HepG2 (cell line): ENCODE results near the gene WDR35. TPM values are rescaled to one million over a fixed set of nuclear protein-coding genes. Genes with fewer than 3 reads are reported as not detected.

Experiments
- ATAC-seq: fragments of 200-7000 bp; cut with Tn5 transposase; 3 replicates; pipeline ENCODE4 v1.9.1; 2020; ENCODE audit warnings: mild to moderate bottlenecking, moderate library complexity
- BruUV-seq: library from RNA; stranded (reverse); fragments of 400-500 nt; replicated peaks from 2 replicates; lab custom pipeline; 2021; lab: Mats Ljungman, UMichigan
- CTCF ChIA-PET: fragments of 300-600 bp; formaldehyde crosslinking; extraction: SDS; loops from one replicate; lab custom pipeline; 2021; ENCODE audit warnings: low total read pairs, inconsistent platforms, low intra/inter-chr PET ratio; lab: Yijun Ruan, JAX
- POLR2A ChIA-PET: fragments of 350-600 bp; sonication (Branson Sonifier 250); formaldehyde crosslinking; loops from one replicate; lab custom pipeline; 2020; ENCODE audit warnings: antibody characterized with exemption, inconsistent platforms; lab: Yijun Ruan, JAX
- DNase-seq: peaks from one replicate; pipeline ENCODE4 v3.0.0-alpha.2; 2015; ENCODE audit warnings: low spot score
- FAIRE-seq: peaks from 3 replicates; lab custom pipeline; 2011; peaks lifted over from hg19 to GRCh38; lab: Jason Lieb, UNC
- H2AFZ ChIP-seq: one replicate; pipeline ENCODE4 v1.6.1; 2011; ENCODE audit warnings: low read length, inconsistent platforms
- H3K27ac ChIP-seq: fragments of 300-600 bp; 3 replicates; pipeline ENCODE4 v1.8.0; 2011; ENCODE audit warnings: mixed run types, mild to moderate bottlenecking, mixed read lengths, low read length, inconsistent platforms; ENCODE audit not compliant: insufficient read depth; ENCODE audit errors: extremely low read length
- H3K27me3 ChIP-seq, 2 experiments: fragments of 200-600 bp in 1 of 2; 2 replicates in 1 of 2; 3 replicates in 1 of 2; pipeline versions ENCODE4 v1.6.0 to v1.8.0; 2011; ENCODE audit warnings: low read length in 2 of 2, mild to moderate bottlenecking in 2 of 2, moderate library complexity in 2 of 2, inconsistent platforms in 1 of 2; ENCODE audit not compliant: insufficient read depth in 2 of 2, control insufficient read depth in 1 of 2
- H3K36me3 ChIP-seq, 2 experiments: fragments of 200-600 bp in 1 of 2; replicated peaks in 1 of 2; 2 replicates in 1 of 2; 3 replicates in 1 of 2; pipeline versions ENCODE4 v1.5.1 to v1.8.0; 2011; ENCODE audit warnings: low read length in 2 of 2, inconsistent platforms in 1 of 2; ENCODE audit not compliant: insufficient read depth in 2 of 2, control insufficient read depth in 1 of 2
- H3K4me1 ChIP-seq: 2 replicates; pipeline ENCODE4 v1.5.1; 2012; ENCODE audit warnings: low read length, inconsistent platforms; ENCODE audit not compliant: insufficient read depth
- H3K4me2 ChIP-seq: 2 replicates; pipeline ENCODE4 v1.6.0; 2011; ENCODE audit warnings: low read depth, low read length, inconsistent platforms
- H3K4me3 ChIP-seq, 3 experiments: fragments of 200-600 bp in 1 of 3; sonication (generic), shearing (Covaris generic) in 1 of 3; replicated peaks in 1 of 3; 2 replicates each; pipeline ENCODE4 v1.5.1; 2011 to 2016; ENCODE audit warnings: low read length in 3 of 3, inconsistent platforms in 2 of 3, low read depth in 2 of 3, mild to moderate bottlenecking in 2 of 3, control low read depth in 1 of 3, mixed read lengths in 1 of 3; ENCODE audit not compliant: insufficient read depth in 1 of 3
- H3K79me2 ChIP-seq: one replicate; pipeline ENCODE4 v1.6.1; 2011; ENCODE audit warnings: low read length, inconsistent platforms; ENCODE audit not compliant: insufficient read depth
- H3K9ac ChIP-seq: 2 replicates; pipeline ENCODE4 v1.6.0; 2011; ENCODE audit warnings: mild to moderate bottlenecking, low read depth, low read length, inconsistent platforms; ENCODE audit not compliant: insufficient read depth
- H3K9me3 ChIP-seq: 2 replicates; pipeline ENCODE4 v1.5.1; 2012; ENCODE audit warnings: mild to moderate bottlenecking, low read length
- H4K20me1 ChIP-seq: 2 replicates; pipeline ENCODE4 v1.6.0; 2011; ENCODE audit warnings: inconsistent platforms, mild to moderate bottlenecking, low read length, moderate library complexity; ENCODE audit not compliant: insufficient read depth
- AGO1 ChIP-seq: fragments of 200-400 bp; formaldehyde crosslinking; IDR thresholded peaks from 2 replicates; pipeline ENCODE4 v1.6.1; 2017; ENCODE audit warnings: mild to moderate bottlenecking, low read depth, low read length, moderate library complexity; ENCODE audit not compliant: poor library complexity, severe bottlenecking
- AGO2 ChIP-seq: fragments of 200-400 bp; formaldehyde crosslinking; optimal IDR thresholded peaks from 2 replicates; pipeline ENCODE3; 2017; ENCODE audit warnings: mild to moderate bottlenecking, low read depth, low read length, moderate library complexity
- PAXIP1 ChIP-seq: sonication (generic); formaldehyde crosslinking; conservative IDR thresholded peaks from 2 replicates; pipeline ENCODE4 v1.4.0; 2020; ENCODE audit warnings: mild to moderate bottlenecking, missing genetic modification reagents, moderate library complexity
- SP5 ChIP-seq: IDR thresholded peaks from 2 replicates; pipeline ENCODE4 v1.6.1; 2016; ENCODE audit warnings: low read depth, borderline replicate concordance
- THYN1 ChIP-seq: sonication (generic); formaldehyde crosslinking; IDR thresholded peaks from 2 replicates; pipeline ENCODE4 v1.8.1; 2023; ENCODE audit warnings: low read depth, mild to moderate bottlenecking, moderate library complexity, missing genetic modification reagents, borderline replicate concordance
- ZNF274 ChIP-seq: sonication (generic); formaldehyde crosslinking; IDR thresholded peaks from 2 replicates; pipeline ENCODE4 v1.5.1; 2020; ENCODE audit warnings: mild to moderate bottlenecking, missing genetic modification reagents
- ZNF446 ChIP-seq: sonication (generic); formaldehyde crosslinking; IDR thresholded peaks from 2 replicates; pipeline ENCODE4 v1.5.0; 2020; ENCODE audit warnings: mild to moderate bottlenecking, missing genetic modification reagents
- ZNF549 ChIP-seq: sonication (generic); formaldehyde crosslinking; IDR thresholded peaks from 2 replicates; pipeline ENCODE4 v1.5.0; 2020; ENCODE audit warnings: missing genetic modification reagents
- ZNF567 ChIP-seq: sonication (generic); formaldehyde crosslinking; IDR thresholded peaks from 2 replicates; pipeline ENCODE4 v1.8.1; 2023; ENCODE audit warnings: mild to moderate bottlenecking, missing genetic modification reagents, borderline replicate concordance
- WGBS: methylation state at CpG from one replicate; pipeline ENCODE4 v1.1.6; 2017; ENCODE audit warnings: low lambda C conversion rate; 5-methylcytosine and 5-hydroxymethylcytosine counted together
- in situ Hi-C: cut with HindIII; loops from 2 replicates; pipeline ENCODE4 v1.10.0; 2017; ENCODE audit warnings: low pct_unique_long_range_greater_than_20kb; ENCODE audit not compliant: extremely low pct_ligation_motif_present
- intact Hi-C: fragments of 100-400 bp; cut with micrococcal nuclease; formaldehyde crosslinking; loops from one replicate; pipeline ENCODE4 v1.10.0; 2022; ENCODE audit not compliant: unreplicated experiment
- polyA plus RNA-seq, 8 experiments: library from polyadenylated mRNA; depleted of rRNA in 3 of 8; stranded (reverse) in 7 of 8; unstranded in 1 of 8; fragments of >200 nt; fragmentation: Illumina TruSeq in 4 of 8; extraction: Trizol in 4 of 8; gene quantifications; 2 replicates each; pipeline versions ENCODE4 v1.2.1 to v1.2.3, GENCODE V29; 2011 to 2016; ENCODE audit warnings: low read depth in 4 of 8, missing spikeins in 1 of 8, mixed read lengths in 1 of 8; ENCODE audit not compliant: insufficient read depth in 1 of 8
- total RNA-seq, 5 experiments: library from RNA; depleted of rRNA; stranded (reverse); fragments of >200 nt; fragmentation: Illumina TruSeq; extraction: Trizol; gene quantifications; 2 replicates each; pipeline ENCODE4 v1.2.3, GENCODE V29; 2016; ENCODE audit warnings: low read depth in 1 of 5
- TF ChIP-seq, protein P1 (sequence below): sonication (generic); formaldehyde crosslinking; IDR thresholded peaks from 2 replicates; pipeline ENCODE4 v1.5.0; 2020; ENCODE audit warnings: mild to moderate bottlenecking, missing genetic modification reagents, borderline replicate concordance
- TF ChIP-seq, protein P2 (sequence below): sonication (generic); formaldehyde crosslinking; IDR thresholded peaks from 2 replicates; pipeline ENCODE4 v1.8.1; 2023; ENCODE audit warnings: mild to moderate bottlenecking, moderate library complexity, missing genetic modification reagents

Gene WDR35
- total and polyA plus RNA-seq, 2 of the 13 experiments (the other 11 are each of a cell fraction or from before 2014, with no cell fraction given), result 11.1 to 19.6 TPM

- Histone ChIP-seq H3K4me1 (peaks cover 22% of the 10 kb centered on the region), H3K79me2 (no peaks in the 10 kb centered on the region), H3K27me3 (peaks cover 5 to 22% of the 10 kb centered on the region in 2 experiments; a peak in 3 of 5 replicates), H3K36me3 (no peaks in the 10 kb centered on the region), H2AFZ (no peak overlapping the region), H3K9me3 (no peaks in the 10 kb centered on the region), H3K4me3 (peak overlapping the region; percentile 38 to 66 (median 47); a peak in 5 of 6 replicates), H3K9ac (peak overlapping the region; percentile 21; the same call in 1 of the 2 replicates), H4K20me1 (no peaks in the 10 kb centered on the region), H3K27ac (no peak overlapping the region), H3K4me2 (peak overlapping the region; percentile 79)
- ChIA-PET POLR2A (no interaction called here), CTCF (no interaction called here)
- WGBS, result 37% methylated on average over 51 of the region's 52 CpGs
- ATAC-seq (peak; percentile 46), FAIRE-seq (no peak), DNase-seq (no peak)
- BruUV-seq, result no TSS peak
- intact Hi-C loops (loop anchor here (10.0 kb wide), 1 partner anchor 1434 kb away; no protein-coding TSS in a partner anchor), in situ Hi-C loops (loop anchor here (10.0 kb wide), 1 partner anchor 1114 kb away; no protein-coding TSS in a partner anchor)
- TF ChIP-seq ZNF446 (CRISPR knock-in tag) (0 out of 2 replicates have a peak, but pooled peaks have one; percentile 21), ZNF567 (CRISPR knock-in tag) (no peak), AGO2 (peak; percentile 42), PAXIP1 (CRISPR knock-in tag) (0 out of 2 replicates have a peak, but pooled peaks have one; percentile 10), ZNF274 (peak; percentile 73; the same call in 1 of the 2 replicates), THYN1 (CRISPR knock-in tag) (no peak), SP5 (CRISPR knock-in tag) (peak; percentile 8; the same call in 1 of the 2 replicates), AGO1 (peak; percentile 28), ZNF549 (CRISPR knock-in tag) (no peak)
- TF ChIP-seq, protein P1, sequence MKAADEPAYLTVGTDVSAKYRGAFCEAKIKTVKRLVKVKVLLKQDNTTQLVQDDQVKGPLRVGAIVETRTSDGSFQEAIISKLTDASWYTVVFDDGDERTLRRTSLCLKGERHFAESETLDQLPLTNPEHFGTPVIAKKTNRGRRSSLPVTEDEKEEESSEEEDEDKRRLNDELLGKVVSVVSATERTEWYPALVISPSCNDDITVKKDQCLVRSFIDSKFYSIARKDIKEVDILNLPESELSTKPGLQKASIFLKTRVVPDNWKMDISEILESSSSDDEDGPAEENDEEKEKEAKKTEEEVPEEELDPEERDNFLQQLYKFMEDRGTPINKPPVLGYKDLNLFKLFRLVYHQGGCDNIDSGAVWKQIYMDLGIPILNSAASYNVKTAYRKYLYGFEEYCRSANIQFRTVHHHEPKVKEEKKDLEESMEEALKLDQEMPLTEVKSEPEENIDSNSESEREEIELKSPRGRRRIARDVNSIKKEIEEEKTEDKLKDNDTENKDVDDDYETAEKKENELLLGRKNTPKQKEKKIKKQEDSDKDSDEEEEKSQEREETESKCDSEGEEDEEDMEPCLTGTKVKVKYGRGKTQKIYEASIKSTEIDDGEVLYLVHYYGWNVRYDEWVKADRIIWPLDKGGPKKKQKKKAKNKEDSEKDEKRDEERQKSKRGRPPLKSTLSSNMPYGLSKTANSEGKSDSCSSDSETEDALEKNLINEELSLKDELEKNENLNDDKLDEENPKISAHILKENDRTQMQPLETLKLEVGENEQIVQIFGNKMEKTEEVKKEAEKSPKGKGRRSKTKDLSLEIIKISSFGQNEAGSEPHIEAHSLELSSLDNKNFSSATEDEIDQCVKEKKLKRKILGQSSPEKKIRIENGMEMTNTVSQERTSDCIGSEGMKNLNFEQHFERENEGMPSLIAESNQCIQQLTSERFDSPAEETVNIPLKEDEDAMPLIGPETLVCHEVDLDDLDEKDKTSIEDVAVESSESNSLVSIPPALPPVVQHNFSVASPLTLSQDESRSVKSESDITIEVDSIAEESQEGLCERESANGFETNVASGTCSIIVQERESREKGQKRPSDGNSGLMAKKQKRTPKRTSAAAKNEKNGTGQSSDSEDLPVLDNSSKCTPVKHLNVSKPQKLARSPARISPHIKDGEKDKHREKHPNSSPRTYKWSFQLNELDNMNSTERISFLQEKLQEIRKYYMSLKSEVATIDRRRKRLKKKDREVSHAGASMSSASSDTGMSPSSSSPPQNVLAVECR, result peak; percentile 22; the same call in 1 of the 2 replicates
- TF ChIP-seq, protein P2, sequence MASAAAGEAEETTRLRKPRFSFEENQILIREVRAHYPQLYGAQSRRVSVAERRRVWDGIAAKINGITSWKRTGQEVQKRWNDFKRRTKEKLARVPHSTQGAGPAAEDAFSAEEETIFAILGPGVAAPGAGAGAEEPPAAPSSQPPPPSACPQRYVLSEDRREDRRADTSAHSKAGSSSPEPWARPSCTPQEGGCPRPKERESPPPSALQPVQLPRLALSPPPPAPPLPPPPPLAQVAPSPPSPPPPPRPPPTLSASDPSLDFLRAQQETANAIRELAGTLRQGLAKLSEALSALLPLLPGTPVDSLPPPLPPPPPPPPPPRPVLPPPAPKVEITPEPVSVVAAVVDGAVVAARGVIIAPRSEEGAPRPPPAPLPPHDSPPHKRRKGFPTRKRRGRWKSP (CRISPR knock-in tag), result peak; percentile 47; the same call in 1 of the 2 replicates
Observed at GRCh38 chr2:19868701-19869580, 121.0 kb downstream of the WDR35 start.
